ENCODE measurements around the gene GPC1. TPM values are rescaled to one million over a fixed set of nuclear protein-coding genes. Genes with fewer than 3 reads are reported as not detected.

The GPC1 gene
- total and polyA plus RNA-seq, 4 donors: 28.0 to 66.8 (median 47.5) TPM

DNA sequence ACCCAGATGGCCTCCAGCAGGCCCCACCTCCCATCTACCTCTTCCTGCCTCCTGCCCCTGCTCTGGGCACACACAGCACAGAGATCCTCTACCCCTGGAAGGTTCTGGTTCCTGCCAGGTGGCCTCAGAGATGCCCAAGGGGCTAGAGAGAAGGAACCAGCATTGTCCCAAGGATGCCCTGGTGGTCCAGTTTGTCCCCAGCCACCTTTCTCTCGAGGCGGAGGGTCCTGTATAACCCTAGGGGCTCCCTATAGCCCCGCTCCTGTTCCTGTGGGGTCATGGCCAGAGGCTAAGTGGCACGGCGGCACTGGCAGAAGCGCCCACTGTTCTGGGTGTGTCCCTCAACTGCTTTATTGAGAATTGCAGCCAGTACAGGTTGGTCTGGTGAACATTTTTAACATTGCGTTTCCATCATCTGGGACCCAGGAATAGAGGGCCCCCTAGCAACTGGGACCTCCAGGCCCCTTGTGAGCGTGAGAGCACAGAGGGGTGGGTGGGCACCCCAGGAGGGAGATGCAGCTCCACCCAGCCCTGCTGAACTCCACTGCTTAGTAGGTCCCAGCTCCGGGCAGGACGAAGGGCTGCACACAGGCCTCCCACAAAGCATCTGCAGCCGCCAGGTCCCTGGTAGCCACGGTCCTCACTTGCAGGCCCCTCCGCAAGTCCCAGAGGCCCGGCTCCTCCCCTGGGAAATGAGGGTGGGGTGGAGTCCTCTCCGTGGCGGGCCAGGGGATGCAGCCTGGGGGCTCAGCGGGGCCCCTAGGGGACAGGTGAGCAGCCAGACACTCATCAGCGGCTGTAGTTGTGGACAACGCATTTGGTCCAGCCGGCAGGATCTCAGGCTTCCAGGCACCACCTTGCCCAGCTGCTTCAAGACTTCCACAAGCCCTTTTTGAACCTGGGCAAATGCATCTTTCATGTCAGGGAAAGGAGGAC, 33.1 kb downstream of the GPC1 start:
- intact Hi-C loops (cut with DNase I): no loop called here

DNA sequence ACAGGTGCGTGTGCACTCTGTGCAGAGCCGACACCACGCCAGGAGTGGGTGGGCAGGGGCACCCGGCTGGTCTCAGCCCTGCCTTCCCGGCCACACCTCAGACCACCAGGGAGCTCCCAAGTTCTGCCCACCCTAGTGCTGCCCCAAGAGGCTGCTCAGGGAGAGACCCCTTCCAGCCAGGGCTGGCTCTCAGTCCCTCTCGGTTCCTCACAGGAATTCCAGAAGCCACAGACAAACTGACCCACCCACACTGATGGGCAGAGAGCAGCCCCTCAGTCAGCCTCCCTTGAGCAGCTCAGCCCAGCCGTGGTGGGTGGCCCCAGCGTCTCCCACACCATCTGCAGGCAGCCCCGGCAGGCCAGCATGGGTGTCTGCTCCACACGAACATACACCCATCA, 33.8 kb downstream of the GPC1 start:
- intact Hi-C loops (cut with DNase I): no loop called here
- WGBS, 2 donors: 31 to 40% methylated on average over 10 of the region's 10 CpGs
- Histone ChIP-seq H3K9me3 (ENCODE audit: control insufficient read depth, low read length) (no peaks in the 10 kb centered on the region), H3K27me3 (ENCODE audit: control insufficient read depth in 1 of 2, insufficient read depth in 2 of 2, low read length in 1 of 2) (no peaks in the 10 kb centered on the region), H3K4me1 (ENCODE audit: control insufficient read depth in 1 of 2, insufficient read depth in 2 of 2, low read length in 2 of 2) (no peaks in the 10 kb centered on the region), H3K36me3 (ENCODE audit: control insufficient read depth in 1 of 2, insufficient read depth in 2 of 2, low read length in 1 of 2) (no peaks in the 10 kb centered on the region), H3K4me3 (ENCODE audit: low read length in 2 of 2) (no peak overlapping the region), H3K27ac (ENCODE audit: low read depth in 1 of 2, low read length in 2 of 2) (no peak overlapping the region)
- ATAC-seq (ENCODE audit: low FRiP score) (no peak), DNase-seq (peak; percentile 32 to 65)

More for the DNA sequence above, 33.1 kb downstream of the GPC1 start:
- Histone ChIP-seq H3K4me3 (ENCODE audit: low read length in 2 of 2) (no peak overlapping the region), H3K9me3 (ENCODE audit: control insufficient read depth, low read length) (no peaks in the 10 kb centered on the region), H3K4me1 (ENCODE audit: control insufficient read depth in 1 of 2, insufficient read depth in 2 of 2, low read length in 2 of 2) (no peaks in the 10 kb centered on the region), H3K27ac (ENCODE audit: low read depth in 1 of 2, low read length in 2 of 2) (no peak overlapping the region), H3K27me3 (ENCODE audit: control insufficient read depth in 1 of 2, insufficient read depth in 2 of 2, low read length in 1 of 2) (no peaks in the 10 kb centered on the region), H3K36me3 (ENCODE audit: control insufficient read depth in 1 of 2, insufficient read depth in 2 of 2, low read length in 1 of 2) (no peaks in the 10 kb centered on the region)
- DNase-seq (peak; percentile 27 to 70), ATAC-seq (ENCODE audit: low FRiP score) (no peak)
- 64 to 65% methylated on average over 20 of the region's 20 CpGs for WGBS, 2 donors

DNA sequence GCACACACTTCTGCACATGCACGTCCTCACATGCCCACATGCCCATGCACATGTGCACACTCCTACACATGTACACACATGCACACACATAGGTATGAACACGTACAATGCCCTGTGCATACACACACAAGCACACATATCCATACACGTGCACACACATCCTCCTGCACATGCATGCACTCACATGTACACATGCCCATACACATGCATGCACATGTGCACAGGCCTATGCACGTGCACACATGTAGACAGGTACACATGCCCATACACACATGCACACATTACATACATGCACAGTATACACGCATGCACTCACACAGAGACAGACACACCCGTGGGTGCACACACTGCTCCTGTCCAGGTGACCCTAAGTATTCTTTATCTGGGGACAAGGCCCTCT, 34.3 kb downstream of the GPC1 start:
- Histone ChIP-seq H3K9me3 (ENCODE audit: control insufficient read depth, low read length) (no peaks in the 10 kb centered on the region), H3K36me3 (ENCODE audit: control insufficient read depth in 1 of 2, insufficient read depth in 2 of 2, low read length in 1 of 2) (no peaks in the 10 kb centered on the region), H3K27me3 (ENCODE audit: control insufficient read depth in 1 of 2, insufficient read depth in 2 of 2, low read length in 1 of 2) (no peaks in the 10 kb centered on the region), H3K4me1 (ENCODE audit: control insufficient read depth in 1 of 2, insufficient read depth in 2 of 2, low read length in 2 of 2) (no peaks in the 10 kb centered on the region), H3K27ac (ENCODE audit: low read depth in 1 of 2, low read length in 2 of 2) (no peak overlapping the region), H3K4me3 (ENCODE audit: low read length in 2 of 2) (no peak overlapping the region)
- ATAC-seq (ENCODE audit: low FRiP score) (no peak), DNase-seq (no peak)
- intact Hi-C loops (cut with DNase I): no loop called here
- WGBS, 2 donors: 87 to 88% methylated on average over 6 of the region's 6 CpGs

DNA sequence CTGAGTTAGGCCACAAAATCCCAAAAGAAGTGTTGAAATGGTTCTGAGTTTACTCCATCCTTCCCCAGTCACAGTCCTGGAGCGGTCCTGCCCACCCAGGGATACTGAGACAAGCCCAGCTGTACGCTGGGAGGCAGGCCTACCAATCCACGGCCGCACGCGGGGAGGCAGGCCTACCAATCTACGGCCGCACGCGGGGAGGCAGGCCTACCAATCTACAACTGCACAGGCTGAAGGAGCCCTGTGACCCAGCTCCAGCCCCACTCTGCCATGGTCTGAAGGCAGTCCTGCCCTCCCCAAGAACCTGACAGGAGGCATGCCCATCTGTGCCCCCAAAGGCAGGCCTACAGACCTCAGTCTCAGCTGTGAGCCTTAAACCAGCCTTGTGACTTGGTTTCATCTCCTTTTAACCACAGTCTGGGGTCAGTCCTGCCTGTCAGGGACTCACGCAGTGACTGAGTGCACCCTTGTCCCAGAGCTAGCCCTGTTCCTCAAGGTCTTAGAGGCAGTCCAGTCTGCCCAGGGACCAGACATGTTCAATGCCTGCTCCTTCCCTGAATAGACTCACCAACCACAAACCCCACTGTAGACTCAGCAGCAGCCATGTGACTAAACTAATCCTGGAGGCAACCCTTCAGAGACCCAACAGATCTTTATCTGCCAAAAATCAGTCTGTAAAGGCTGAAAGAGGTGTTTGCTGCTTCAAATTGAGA, 36.8 kb downstream of the GPC1 start:
- DNase-seq (peak in 1 of 2 donors; percentile 74), ATAC-seq (ENCODE audit: low FRiP score) (no peak)
- intact Hi-C loops (cut with DNase I): no loop called here
- Histone ChIP-seq H3K27ac (ENCODE audit: low read depth in 1 of 2, low read length in 2 of 2) (no peak overlapping the region), H3K4me1 (ENCODE audit: control insufficient read depth in 1 of 2, insufficient read depth in 2 of 2, low read length in 2 of 2) (no peaks in the 10 kb centered on the region), H3K36me3 (ENCODE audit: control insufficient read depth in 1 of 2, insufficient read depth in 2 of 2, low read length in 1 of 2) (no peaks in the 10 kb centered on the region), H3K9me3 (ENCODE audit: control insufficient read depth, low read length) (no peaks in the 10 kb centered on the region), H3K4me3 (ENCODE audit: low read length in 2 of 2) (no peak overlapping the region), H3K27me3 (ENCODE audit: control insufficient read depth in 1 of 2, insufficient read depth in 2 of 2, low read length in 1 of 2) (no peaks in the 10 kb centered on the region)
- 96% methylated on average over 11 of the region's 11 CpGs for WGBS, 2 donors

DNA sequence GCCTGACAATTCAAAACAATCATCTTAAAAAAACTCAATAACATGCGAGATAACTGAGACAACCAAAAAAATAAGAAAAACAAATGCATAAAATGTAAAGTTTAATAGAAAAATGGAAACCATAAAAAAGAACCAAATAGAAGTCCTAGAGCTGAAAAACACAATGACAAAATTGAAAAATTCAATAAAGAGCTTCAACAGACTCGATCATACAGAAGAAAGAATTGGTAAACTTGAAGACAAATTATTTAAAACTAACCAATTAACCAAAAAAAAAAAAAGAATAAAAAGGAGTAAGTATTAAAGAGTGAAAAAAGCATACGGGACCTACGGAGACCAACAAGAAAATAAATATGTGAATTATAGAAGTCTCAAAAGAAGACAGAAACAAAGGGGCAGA, 37.7 kb downstream of the GPC1 start:
- Histone ChIP-seq H3K4me3 (ENCODE audit: low read length in 2 of 2) (no peak overlapping the region), H3K9me3 (ENCODE audit: control insufficient read depth, low read length) (no peaks in the 10 kb centered on the region), H3K36me3 (ENCODE audit: control insufficient read depth in 1 of 2, insufficient read depth in 2 of 2, low read length in 1 of 2) (no peaks in the 10 kb centered on the region), H3K27ac (ENCODE audit: low read depth in 1 of 2, low read length in 2 of 2) (no peak overlapping the region), H3K4me1 (ENCODE audit: control insufficient read depth in 1 of 2, insufficient read depth in 2 of 2, low read length in 2 of 2) (no peaks in the 10 kb centered on the region), H3K27me3 (ENCODE audit: control insufficient read depth in 1 of 2, insufficient read depth in 2 of 2, low read length in 1 of 2) (no peaks in the 10 kb centered on the region)
- DNase-seq (no peak), ATAC-seq (ENCODE audit: low FRiP score) (no peak)
- intact Hi-C loops (cut with DNase I): no loop called here
- WGBS, 2 donors: 93 to 96% methylated on average over 4 of the region's 4 CpGs

DNA sequence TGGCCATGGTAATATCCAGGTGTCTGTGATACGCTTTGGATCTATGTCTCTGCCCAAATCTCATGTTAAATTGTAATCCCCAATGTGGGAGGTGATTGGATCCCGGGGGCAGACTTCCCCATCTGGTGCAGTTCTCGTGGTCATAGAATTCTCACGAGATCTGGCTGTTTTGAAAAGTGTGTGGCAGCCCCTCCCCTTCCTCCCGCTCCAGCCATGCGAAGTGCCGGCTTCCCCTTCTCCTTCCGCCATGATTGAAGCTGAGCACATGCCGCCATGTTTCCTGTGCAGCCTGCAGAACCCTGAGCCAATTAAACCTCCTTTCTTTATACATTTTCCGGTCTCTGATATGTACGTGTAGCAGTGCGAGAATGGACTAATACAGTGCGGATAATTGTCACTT, 42.5 kb downstream of the GPC1 start:
- intact Hi-C loops (cut with DNase I): no loop called here
- Histone ChIP-seq H3K4me3 (ENCODE audit: low read length in 2 of 2) (no peak overlapping the region), H3K4me1 (ENCODE audit: control insufficient read depth in 1 of 2, insufficient read depth in 2 of 2, low read length in 2 of 2) (no peaks in the 10 kb centered on the region), H3K27me3 (ENCODE audit: control insufficient read depth in 1 of 2, insufficient read depth in 2 of 2, low read length in 1 of 2) (no peaks in the 10 kb centered on the region), H3K9me3 (ENCODE audit: control insufficient read depth, low read length) (no peaks in the 10 kb centered on the region), H3K36me3 (ENCODE audit: control insufficient read depth in 1 of 2, insufficient read depth in 2 of 2, low read length in 1 of 2) (no peaks in the 10 kb centered on the region), H3K27ac (ENCODE audit: low read depth in 1 of 2, low read length in 2 of 2) (no peak overlapping the region)
- WGBS, 2 donors: 90 to 91% methylated on average over 13 of the region's 13 CpGs
- DNase-seq (no peak), ATAC-seq (ENCODE audit: low FRiP score) (no peak)

DNA sequence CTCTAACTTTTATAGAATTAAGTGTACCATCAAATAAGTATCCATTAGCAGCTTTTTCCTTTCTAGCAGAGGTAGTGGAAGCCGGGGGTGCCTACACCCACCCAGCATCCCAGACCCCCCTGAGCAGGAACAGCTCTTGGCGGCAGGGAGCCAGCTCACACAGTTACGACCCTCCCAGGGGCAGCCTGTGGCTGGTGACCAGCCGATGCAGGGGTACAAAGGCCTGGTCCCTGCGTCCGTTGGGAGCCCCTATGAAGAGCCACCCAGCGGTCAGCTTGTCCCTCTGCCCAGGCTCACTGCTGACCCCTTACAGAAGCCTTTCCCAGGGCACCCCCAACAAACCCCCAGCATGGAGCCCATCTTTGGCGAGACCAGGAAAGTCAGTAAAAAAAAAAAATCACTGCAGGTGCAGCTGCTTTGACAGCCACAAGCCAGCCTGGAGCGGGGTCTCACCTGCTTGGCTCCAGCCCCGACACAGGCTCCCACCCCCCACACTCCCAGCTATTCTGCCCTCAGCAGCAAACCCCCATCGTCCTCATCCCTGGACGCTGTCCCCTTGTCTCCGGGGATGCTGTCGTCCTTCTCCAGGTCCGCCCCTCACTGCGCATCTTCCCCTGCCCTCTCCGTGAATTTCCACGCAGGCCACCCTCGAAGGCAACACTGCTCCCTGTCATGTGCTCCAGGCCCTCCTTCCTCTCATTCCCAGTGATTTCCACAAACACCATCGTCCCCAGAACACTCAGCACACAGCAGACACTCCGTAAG, 43.1 kb downstream of the GPC1 start:
- H3K27me3 ChIP-seq (ENCODE audit: control insufficient read depth in 1 of 2, insufficient read depth in 2 of 2, low read length in 1 of 2): no peaks in the 10 kb centered on the region
- 91 to 94% methylated on average over 21 of the region's 21 CpGs for WGBS, 2 donors
- no peak for ATAC-seq (ENCODE audit: low FRiP score)
- H3K27ac ChIP-seq (ENCODE audit: low read depth in 1 of 2, low read length in 2 of 2): no peak overlapping the region
- DNase-seq: peak; percentile 37 to 48
- no peaks in the 10 kb centered on the region for H3K4me1 ChIP-seq (ENCODE audit: control insufficient read depth in 1 of 2, insufficient read depth in 2 of 2, low read length in 2 of 2)
- no peaks in the 10 kb centered on the region for H3K9me3 ChIP-seq (ENCODE audit: control insufficient read depth, low read length)
- no peak overlapping the region for H3K4me3 ChIP-seq (ENCODE audit: low read length in 2 of 2)
- no peaks in the 10 kb centered on the region for H3K36me3 ChIP-seq (ENCODE audit: control insufficient read depth in 1 of 2, insufficient read depth in 2 of 2, low read length in 1 of 2)
- intact Hi-C loops (cut with DNase I): no loop called here

DNA sequence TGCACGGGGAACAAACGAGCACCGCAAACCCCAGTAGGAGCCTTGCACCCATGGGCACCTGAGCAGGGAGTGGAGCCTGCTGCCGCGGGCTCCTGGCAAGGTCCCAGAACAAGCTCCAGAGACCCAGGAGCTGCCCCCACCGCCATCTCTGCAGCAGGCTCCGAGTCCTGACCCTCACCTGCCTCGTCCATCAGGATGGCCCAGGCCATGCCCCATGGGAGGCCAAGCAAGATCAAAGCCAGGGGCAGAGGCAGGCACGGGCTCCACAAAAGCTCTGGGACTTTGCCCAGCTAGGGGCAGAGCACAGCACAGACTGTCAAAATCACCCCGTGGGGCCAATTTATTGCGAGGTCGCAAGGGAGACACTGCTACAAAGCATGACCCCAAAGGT, 43.6 kb downstream of the GPC1 start:
- ATAC-seq (ENCODE audit: low FRiP score) (no peak), DNase-seq (peak; percentile 34 to 63)
- Histone ChIP-seq H3K9me3 (ENCODE audit: control insufficient read depth, low read length) (no peaks in the 10 kb centered on the region), H3K4me1 (ENCODE audit: control insufficient read depth in 1 of 2, insufficient read depth in 2 of 2, low read length in 2 of 2) (no peaks in the 10 kb centered on the region), H3K27ac (ENCODE audit: low read depth in 1 of 2, low read length in 2 of 2) (no peak overlapping the region), H3K27me3 (ENCODE audit: control insufficient read depth in 1 of 2, insufficient read depth in 2 of 2, low read length in 1 of 2) (no peaks in the 10 kb centered on the region), H3K4me3 (ENCODE audit: low read length in 2 of 2) (no peak overlapping the region), H3K36me3 (ENCODE audit: control insufficient read depth in 1 of 2, insufficient read depth in 2 of 2, low read length in 1 of 2) (no peaks in the 10 kb centered on the region)
- WGBS, 2 donors: 81 to 84% methylated on average over 12 of the region's 12 CpGs
- intact Hi-C loops (cut with DNase I): no loop called here
